GM18951 (cell line): Measurements from ENCODE around the gene LRCH1.
"Not testable (repeated sequence)": the region's sequence is repeated elsewhere in the genome, so short reads cannot be mapped to it uniquely, and the experiment has no call there.

ENCODE experiments used
- POLR2A ChIP-seq: IDR thresholded peaks from 4 replicates; pipeline ENCODE4 v1.6.1; 2011; ENCODE audit warnings: mild to moderate bottlenecking; ENCODE audit not compliant: insufficient read length, insufficient read depth; ENCODE audit errors: extremely low read depth
- in situ Hi-C: fragments of 300-500 bp; cut with MboI; formaldehyde crosslinking; loops from one replicate; pipeline ENCODE4 v1.12.0; 2022; ENCODE audit warnings: low sequenced_read_pairs, mixed read lengths, inconsistent platforms; ENCODE audit not compliant: unreplicated experiment

LRCH1 gene, protein sequence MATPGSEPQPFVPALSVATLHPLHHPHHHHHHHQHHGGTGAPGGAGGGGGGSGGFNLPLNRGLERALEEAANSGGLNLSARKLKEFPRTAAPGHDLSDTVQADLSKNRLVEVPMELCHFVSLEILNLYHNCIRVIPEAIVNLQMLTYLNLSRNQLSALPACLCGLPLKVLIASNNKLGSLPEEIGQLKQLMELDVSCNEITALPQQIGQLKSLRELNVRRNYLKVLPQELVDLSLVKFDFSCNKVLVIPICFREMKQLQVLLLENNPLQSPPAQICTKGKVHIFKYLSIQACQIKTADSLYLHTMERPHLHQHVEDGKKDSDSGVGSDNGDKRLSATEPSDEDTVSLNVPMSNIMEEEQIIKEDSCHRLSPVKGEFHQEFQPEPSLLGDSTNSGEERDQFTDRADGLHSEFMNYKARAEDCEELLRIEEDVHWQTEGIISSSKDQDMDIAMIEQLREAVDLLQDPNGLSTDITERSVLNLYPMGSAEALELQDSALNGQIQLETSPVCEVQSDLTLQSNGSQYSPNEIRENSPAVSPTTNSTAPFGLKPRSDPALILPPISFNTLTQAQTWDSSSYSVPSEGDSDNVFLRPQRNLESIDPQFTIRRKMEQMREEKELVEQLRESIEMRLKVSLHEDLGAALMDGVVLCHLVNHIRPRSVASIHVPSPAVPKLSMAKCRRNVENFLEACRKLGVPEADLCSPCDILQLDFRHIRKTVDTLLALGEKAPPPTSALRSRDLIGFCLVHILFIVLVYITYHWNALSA

GRCh38 chr13:46552889-46553520 is at the start of gene LRCH1:
Gene LRCH1, plus strand, starts transcription at chr13:46553170. Its CDS starts 227 bp downstream, at chr13:46553397.
- TF ChIP-seq POLR2A = peak; percentile 69
- in situ Hi-C loops = loop anchor here (10.0 kb wide), 1 partner anchor 132 kb away; no protein-coding TSS in a partner anchor

GRCh38 chr13:46504036-46504435 is 48.9 kb upstream of the LRCH1 start:
- in situ Hi-C loops = no loop called here
- no peak for TF ChIP-seq POLR2A

GRCh38 chr13:46507981-46508380 is 45.0 kb upstream of the LRCH1 start:
- TF ChIP-seq POLR2A = no peak
- in situ Hi-C loops = no loop called here

DNA sequence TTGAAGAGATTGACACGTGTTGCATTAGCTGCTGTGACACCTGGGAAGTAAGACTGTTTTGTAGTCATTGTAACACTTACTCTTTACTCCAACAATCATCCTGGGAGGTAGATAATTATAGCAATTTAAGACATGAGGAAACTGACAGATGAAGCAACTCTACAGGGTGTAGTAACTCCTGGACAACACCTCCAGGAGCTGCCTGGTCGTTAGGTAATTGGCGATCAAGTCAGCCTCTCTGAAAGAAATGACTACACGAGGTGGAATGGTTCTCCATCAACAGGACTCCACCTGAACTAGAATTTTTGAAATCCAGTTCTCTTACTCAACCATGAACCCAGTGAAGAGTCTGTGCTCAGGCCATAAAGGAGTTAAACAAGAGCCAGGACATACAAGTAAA is 43.0 kb upstream of the LRCH1 start:
- TF ChIP-seq POLR2A = no peak
- in situ Hi-C loops = no loop called here

DNA sequence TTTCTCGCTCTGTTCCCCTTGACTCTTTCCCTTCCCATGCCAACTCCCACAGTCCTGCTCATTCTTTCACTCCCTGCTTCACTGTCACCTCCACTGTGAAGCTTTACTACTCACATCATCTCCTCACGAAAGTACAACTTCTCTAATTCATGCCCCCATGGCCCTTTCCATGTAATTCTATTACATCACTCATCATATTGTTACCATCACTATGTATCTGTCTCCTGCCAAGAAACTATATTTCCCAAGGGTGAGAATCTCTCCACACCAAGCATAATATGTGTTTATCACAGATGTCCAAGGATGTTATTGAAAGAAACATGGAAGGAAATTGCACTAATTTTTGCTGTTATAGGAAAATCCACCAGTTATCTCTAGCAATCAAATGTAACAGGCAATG is 37.2 kb upstream of the LRCH1 start:
- in situ Hi-C loops = no loop called here
- TF ChIP-seq POLR2A = no peak

DNA sequence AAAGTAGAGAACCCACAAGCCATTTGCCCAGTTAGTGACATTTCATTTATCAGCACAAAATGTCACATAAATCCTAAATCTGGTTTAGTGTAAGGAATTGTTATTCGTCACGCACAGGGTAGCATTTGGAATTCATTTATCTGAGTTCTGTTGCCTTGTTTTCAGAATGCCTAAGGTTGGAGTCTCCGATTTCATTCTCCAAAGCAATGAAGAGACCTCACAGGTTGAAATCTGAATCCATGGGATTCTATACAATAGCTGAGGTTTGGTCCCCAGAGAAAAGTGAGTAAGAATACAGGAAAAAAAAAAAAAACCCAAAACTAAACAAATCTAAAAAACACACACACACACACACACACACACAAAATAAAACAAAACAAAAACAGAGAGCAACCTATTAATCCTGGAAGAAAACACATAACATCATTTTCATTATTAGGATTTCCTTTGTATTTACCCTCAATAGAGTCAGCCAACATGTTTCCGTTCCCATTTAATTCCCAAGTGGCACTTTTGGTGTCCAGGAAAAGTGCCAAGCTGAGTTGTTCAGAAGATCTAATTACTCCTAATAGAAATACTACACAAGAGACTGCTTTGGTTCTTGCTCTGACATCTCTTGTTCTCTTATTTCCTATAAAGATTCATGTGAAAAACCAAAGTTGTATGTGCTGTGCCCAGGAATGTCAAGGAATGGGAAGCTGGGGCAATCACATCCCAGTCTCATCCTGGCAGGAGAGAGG is 36.2 kb upstream of the LRCH1 start:
- in situ Hi-C loops = no loop called here
- TF ChIP-seq POLR2A = no peak

DNA sequence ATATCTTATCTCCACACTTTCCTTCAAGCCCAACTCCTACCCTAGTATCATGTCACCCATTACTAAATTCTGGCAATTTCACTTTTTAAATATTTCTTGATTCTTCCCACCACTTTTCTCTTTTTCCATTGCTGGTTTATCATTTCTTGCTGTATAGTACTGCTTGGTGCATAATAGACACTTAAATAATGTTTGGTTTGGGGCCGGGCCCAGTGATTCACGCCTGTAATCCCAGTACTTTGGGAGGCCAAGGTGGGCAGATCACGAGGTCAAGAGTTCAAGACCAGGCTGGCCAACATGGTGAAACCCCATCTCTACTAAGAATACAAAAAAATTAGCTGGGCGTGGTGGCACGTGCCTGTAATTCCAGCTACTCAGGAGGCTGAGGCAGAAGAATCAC is 35.2 kb upstream of the LRCH1 start:
- in situ Hi-C loops = not testable (repeated sequence)

GRCh38 chr13:46519182-46519581 is 33.8 kb upstream of the LRCH1 start:
- no peak for TF ChIP-seq POLR2A
- in situ Hi-C loops = no loop called here

GRCh38 chr13:46520166-46520565 is 32.8 kb upstream of the LRCH1 start:
- TF ChIP-seq POLR2A = no peak
- in situ Hi-C loops = no loop called here

GRCh38 chr13:46521486-46521885 is 31.5 kb upstream of the LRCH1 start:
- TF ChIP-seq POLR2A = no peak
- in situ Hi-C loops = no loop called here

GRCh38 chr13:46521921-46522747 is 30.8 kb upstream of the LRCH1 start:
- in situ Hi-C loops = no loop called here
- TF ChIP-seq POLR2A = no peak

GRCh38 chr13:46522748-46523030 is 30.3 kb upstream of the LRCH1 start:
- TF ChIP-seq POLR2A = no peak
- in situ Hi-C loops = no loop called here
